Trophoblast cell (in vitro differentiated cells and primary cell): ENCODE measurements around the gene PPFIA2.

ENCODE experiments used
- DNase-seq, 2 donors: peaks; one replicate each; pipeline ENCODE4 v3.0.0-alpha.2; 2016
- H2AFZ ChIP-seq: 2 replicates; pipeline ENCODE4 v1.6.1; 2013; ENCODE audit warnings: low read length, moderate library complexity, mild to moderate bottlenecking; ENCODE audit not compliant: insufficient read depth, poor library complexity
- H2AK5ac ChIP-seq: 2 replicates; pipeline ENCODE4 v1.6.1; 2013; ENCODE audit warnings: mild to moderate bottlenecking, low read length
- H2BK120ac ChIP-seq: 2 replicates; pipeline ENCODE4 v1.6.1; 2013; ENCODE audit warnings: low read length, mild to moderate bottlenecking, moderate library complexity; ENCODE audit not compliant: insufficient read depth, poor library complexity
- H2BK12ac ChIP-seq: 2 replicates; pipeline ENCODE4 v1.6.1; 2013; ENCODE audit warnings: mild to moderate bottlenecking, low read length, moderate library complexity
- H2BK5ac ChIP-seq: 2 replicates; pipeline ENCODE4 v1.6.1; 2013; ENCODE audit warnings: low read length, low read depth, moderate library complexity, mild to moderate bottlenecking; ENCODE audit not compliant: poor library complexity
- H3K14ac ChIP-seq: 2 replicates; pipeline ENCODE4 v1.6.1; 2013; ENCODE audit warnings: mild to moderate bottlenecking, low read length
- H3K18ac ChIP-seq: 2 replicates; pipeline ENCODE4 v1.6.1; 2013; ENCODE audit warnings: mild to moderate bottlenecking, low read length
- H3K23ac ChIP-seq: 2 replicates; pipeline ENCODE4 v1.6.1; 2013; ENCODE audit warnings: low read length
- H3K27ac ChIP-seq: 2 replicates; pipeline ENCODE4 v1.5.1; 2013; ENCODE audit warnings: low read depth, mild to moderate bottlenecking, inconsistent platforms, low read length, moderate library complexity
- H3K27me3 ChIP-seq: 2 replicates; pipeline ENCODE4 v1.6.1; 2013; ENCODE audit warnings: inconsistent platforms, mild to moderate bottlenecking, low read length, moderate library complexity; ENCODE audit not compliant: insufficient read depth
- H3K36me3 ChIP-seq, 2 experiments: 1 replicate in 1 of 2; 2 replicates in 1 of 2; pipeline ENCODE4 v1.6.1; 2013; ENCODE audit warnings: low read length in 2 of 2, mild to moderate bottlenecking in 2 of 2, moderate library complexity in 1 of 2; ENCODE audit not compliant: insufficient read depth in 2 of 2, control insufficient read depth in 1 of 2
- H3K4ac ChIP-seq: 2 replicates; pipeline ENCODE4 v1.6.1; 2013; ENCODE audit warnings: low read depth, mild to moderate bottlenecking, low read length, moderate library complexity
- H3K4me1 ChIP-seq, 2 experiments: 1 replicate in 1 of 2; 2 replicates in 1 of 2; pipeline ENCODE4 v1.6.1; 2013; ENCODE audit warnings: low read length in 2 of 2, mild to moderate bottlenecking in 2 of 2, moderate library complexity in 1 of 2; ENCODE audit not compliant: insufficient read depth in 2 of 2, control insufficient read depth in 1 of 2
- H3K4me2 ChIP-seq: 2 replicates; pipeline ENCODE4 v1.6.1; 2013; ENCODE audit warnings: inconsistent platforms, mild to moderate bottlenecking, low read length, moderate library complexity
- H3K4me3 ChIP-seq: 2 replicates; pipeline ENCODE4 v1.5.1; 2013; ENCODE audit warnings: mild to moderate bottlenecking, low read depth, low read length, inconsistent platforms
- H3K79me1 ChIP-seq: one replicate; pipeline ENCODE4 v1.6.1; 2013; ENCODE audit warnings: low read length
- H3K79me2 ChIP-seq: 2 replicates; pipeline ENCODE4 v1.6.1; 2013; ENCODE audit warnings: low read length, mild to moderate bottlenecking; ENCODE audit not compliant: control insufficient read depth, insufficient read depth, poor library complexity
- H3K9ac ChIP-seq: 2 replicates; pipeline ENCODE4 v1.6.1; 2013; ENCODE audit warnings: mild to moderate bottlenecking, low read length
- H3K9me3 ChIP-seq: 2 replicates; pipeline ENCODE4 v1.6.1; 2013; ENCODE audit warnings: low read depth, mild to moderate bottlenecking, control low read depth, inconsistent platforms, low read length; ENCODE audit not compliant: insufficient read depth
- H4K12ac ChIP-seq: 2 replicates; pipeline ENCODE4 v1.6.1; 2013; ENCODE audit warnings: low read depth, mild to moderate bottlenecking, low read length, moderate library complexity
- H4K8ac ChIP-seq: 2 replicates; pipeline ENCODE4 v1.6.1; 2013; ENCODE audit warnings: low read depth, mild to moderate bottlenecking, low read length, moderate library complexity
- H4K91ac ChIP-seq: one replicate; pipeline ENCODE4 v1.6.1; 2013; ENCODE audit warnings: low read depth, mild to moderate bottlenecking, low read length, moderate library complexity
- WGBS: extraction: QIAGEN DNeasy Blood & Tissue Kit; methylation state at CpG from one replicate; pipeline ENCODE4 v1.1.7; 2013; ENCODE audit warnings: missing lambda C conversion rate; ENCODE audit not compliant: insufficient read length, insufficient coverage; ENCODE audit errors: extremely low coverage; 5-methylcytosine and 5-hydroxymethylcytosine counted together

Gene PPFIA2

GRCh38 chr12:81255456-81255855, 503.7 kb downstream of the PPFIA2 start:
- no peaks in the 10 kb centered on the region for H3K79me1 ChIP-seq
- no peak overlapping the region for H4K91ac ChIP-seq

GRCh38 chr12:81253360-81253759, 505.8 kb downstream of the PPFIA2 start:
- H3K18ac ChIP-seq: no peak overlapping the region
- WGBS: no CpG with 5 or more reads among the region's 3 CpGs
- no peaks in the 10 kb centered on the region for H3K9me3 ChIP-seq
- H2AFZ ChIP-seq: no peak overlapping the region
- H3K79me2 ChIP-seq: no peaks in the 10 kb centered on the region
- H4K8ac ChIP-seq: no peak overlapping the region
- no peaks in the 10 kb centered on the region for H3K79me1 ChIP-seq
- no peak overlapping the region for H2BK12ac ChIP-seq
- H3K23ac ChIP-seq: no peak overlapping the region
- H3K14ac ChIP-seq: no peak overlapping the region
- H3K27me3 ChIP-seq: no peaks in the 10 kb centered on the region
- no peak overlapping the region for H3K4me2 ChIP-seq
- H2BK120ac ChIP-seq: no peak overlapping the region
- no peak for DNase-seq
- no peak overlapping the region for H3K27ac ChIP-seq
- H4K12ac ChIP-seq: no peak overlapping the region
- no peak overlapping the region for H2AK5ac ChIP-seq
- H3K4ac ChIP-seq: no peak overlapping the region
- no peak overlapping the region for H3K4me3 ChIP-seq
- H4K91ac ChIP-seq: no peak overlapping the region
- H3K4me1 ChIP-seq: peaks cover 0 to 3% of the 10 kb centered on the region in 2 experiments
- no peaks in the 10 kb centered on the region for H3K36me3 ChIP-seq
- no peak overlapping the region for H2BK5ac ChIP-seq
- no peak overlapping the region for H3K9ac ChIP-seq

More at GRCh38 chr12:81255456-81255855, 503.7 kb downstream of the PPFIA2 start:
- H3K23ac ChIP-seq: no peak overlapping the region
- no CpG with 5 or more reads among the region's 7 CpGs for WGBS
- H2AFZ ChIP-seq: no peak overlapping the region
- H3K36me3 ChIP-seq: no peaks in the 10 kb centered on the region
- H3K4me2 ChIP-seq: no peak overlapping the region
- no peak overlapping the region for H4K12ac ChIP-seq
- H2BK120ac ChIP-seq: no peak overlapping the region
- H3K4me1 ChIP-seq: peaks cover 0 to 3% of the 10 kb centered on the region in 2 experiments
- no peak overlapping the region for H2BK5ac ChIP-seq
- no peak overlapping the region for H3K18ac ChIP-seq
- no peak overlapping the region for H3K4ac ChIP-seq
- H4K8ac ChIP-seq: no peak overlapping the region
- H3K9ac ChIP-seq: no peak overlapping the region
- H3K27ac ChIP-seq: no peak overlapping the region
- no peak overlapping the region for H3K14ac ChIP-seq
- H3K4me3 ChIP-seq: no peak overlapping the region
- no peak overlapping the region for H2BK12ac ChIP-seq
- no peaks in the 10 kb centered on the region for H3K9me3 ChIP-seq
- no peak for DNase-seq
- no peaks in the 10 kb centered on the region for H3K27me3 ChIP-seq
- H2AK5ac ChIP-seq: no peak overlapping the region
- no peaks in the 10 kb centered on the region for H3K79me2 ChIP-seq

GRCh38 chr12:81252228-81252627, 506.9 kb downstream of the PPFIA2 start:
- no peaks in the 10 kb centered on the region for H3K27me3 ChIP-seq
- no peak overlapping the region for H4K8ac ChIP-seq
- no peaks in the 10 kb centered on the region for H3K79me1 ChIP-seq
- H3K9me3 ChIP-seq: no peaks in the 10 kb centered on the region
- no peak overlapping the region for H2AK5ac ChIP-seq
- peaks cover 0 to 3% of the 10 kb centered on the region in 2 experiments for H3K4me1 ChIP-seq
- H3K4me3 ChIP-seq: no peak overlapping the region
- no peaks in the 10 kb centered on the region for H3K36me3 ChIP-seq
- H3K27ac ChIP-seq: no peak overlapping the region
- no peak overlapping the region for H3K14ac ChIP-seq
- no peak overlapping the region for H3K9ac ChIP-seq
- H4K12ac ChIP-seq: no peak overlapping the region
- H2BK12ac ChIP-seq: no peak overlapping the region
- no peaks in the 10 kb centered on the region for H3K79me2 ChIP-seq
- no peak overlapping the region for H2AFZ ChIP-seq
- no peak overlapping the region for H2BK120ac ChIP-seq
- no peak overlapping the region for H3K18ac ChIP-seq
- WGBS: no CpG with 5 or more reads among the region's 3 CpGs
- H3K4me2 ChIP-seq: no peak overlapping the region
- no peak for DNase-seq
- H2BK5ac ChIP-seq: no peak overlapping the region
- no peak overlapping the region for H3K4ac ChIP-seq
- no peak overlapping the region for H3K23ac ChIP-seq
- H4K91ac ChIP-seq: no peak overlapping the region

GRCh38 chr12:81249976-81250375, 509.2 kb downstream of the PPFIA2 start:
- WGBS: no CpG with 5 or more reads among the region's 2 CpGs
- Histone ChIP-seq H3K9ac (no peak overlapping the region), H3K4me2 (no peak overlapping the region)

More at GRCh38 chr12:81249976-81250375, 509.2 kb downstream of the PPFIA2 start:
- Histone ChIP-seq H4K91ac (no peak overlapping the region), H3K23ac (no peak overlapping the region), H3K4me3 (no peak overlapping the region), H3K79me2 (no peaks in the 10 kb centered on the region), H3K18ac (no peak overlapping the region), H2AK5ac (no peak overlapping the region), H3K14ac (no peak overlapping the region), H2BK12ac (no peak overlapping the region), H3K27me3 (no peaks in the 10 kb centered on the region), H3K4ac (no peak overlapping the region), H3K27ac (no peak overlapping the region), H2BK5ac (no peak overlapping the region), H3K9me3 (no peaks in the 10 kb centered on the region), H2AFZ (no peak overlapping the region), H4K8ac (no peak overlapping the region), H3K4me1 (peaks cover 4% of the 10 kb centered on the region in 2 experiments), H4K12ac (no peak overlapping the region), H3K79me1 (no peaks in the 10 kb centered on the region), H2BK120ac (no peak overlapping the region), H3K36me3 (no peaks in the 10 kb centered on the region)
- DNase-seq: no peak
